MM.1S (cell line): Measurements from ENCODE around the gene SS18L1.

ENCODE experiments used
- CTCF ChIP-seq: fragments of 300-600 bp; sonication (generic); IDR thresholded peaks from 2 replicates; pipeline ENCODE4 v1.5.1; 2016; ENCODE audit warnings: antibody characterized with exemption, low read length, mixed read lengths
- EZH2 ChIP-seq: fragments of 300-600 bp; sonication (generic); optimal IDR thresholded peaks from 2 replicates; pipeline ENCODE3; 2017; ENCODE audit warnings: low read depth, mild to moderate bottlenecking, antibody characterized with exemption, low read length, mixed read lengths

GRCh38 chr20:62209850-62210495 is 66.4 kb downstream of the SS18L1 start:
- TF ChIP-seq CTCF: no peak
- no peak for TF ChIP-seq EZH2
